Left ventricle myocardium superior (tissue), 1 donor: ENCODE measurements around the gene KIF1A. TPM values are rescaled to one million over a fixed set of nuclear protein-coding genes. Genes with fewer than 3 reads are reported as not detected.
A peak's percentile ranks its signal among the peaks of the same experiment; 100 is the strongest.

Experiments
- ATAC-seq: fragments of 200-7000 bp; cut with Tn5 transposase; one replicate; pipeline ENCODE4 v1.9.1; 2020; ENCODE audit warnings: mild to moderate bottlenecking, moderate library complexity
- DNase-seq: peaks from one replicate; pipeline ENCODE4 v3.0.0-alpha.2; 2020
- intact Hi-C: fragments of 100-400 bp; cut with micrococcal nuclease; formaldehyde crosslinking; loops from one replicate; pipeline ENCODE4 v1.11.0; 2022
- total RNA-seq: library from RNA; stranded (reverse); fragmentation: NEBNext Ultra II Directional; extraction: Animal tissue kit (Norgen Biotek cat#: 25700); gene quantifications from one replicate; pipeline ENCODE4 v1.2.1, GENCODE V29; 2021
- donor health status: DM: no; HTN: yes; CAD: no; lungs with severe emphysema.

Gene KIF1A
- total RNA-seq, 1 donor from 2014 or later: 1.6 TPM

- intact Hi-C loops: no loop called here
- DNase-seq: peak; percentile 17
- ATAC-seq: peak; percentile 45
Observed at GRCh38 chr2:240791821-240792628, 28.0 kb downstream of the KIF1A start.

GRCh38 chr2:240791221-240791800, 28.7 kb downstream of the KIF1A start:
- no peak for ATAC-seq
- DNase-seq: peak; percentile 9
- intact Hi-C loops: no loop called here

GRCh38 chr2:240790370-240791220, 29.4 kb downstream of the KIF1A start:
- DNase-seq: peak; percentile 9
- intact Hi-C loops: no loop called here
- no peak for ATAC-seq

GRCh38 chr2:240789501-240790369, 30.3 kb downstream of the KIF1A start:
- ATAC-seq (no peak), DNase-seq (peak; percentile 19)
- intact Hi-C loops: no loop called here

- ATAC-seq: no peak
Observed at GRCh38 chr2:240789051-240789453, 31.0 kb downstream of the KIF1A start.

GRCh38 chr2:240788482-240788881, 31.5 kb downstream of the KIF1A start:
- no peak for DNase-seq
- ATAC-seq: no peak
- intact Hi-C loops: no loop called here

More at GRCh38 chr2:240789051-240789453, 31.0 kb downstream of the KIF1A start:
- peak; percentile 17 for DNase-seq
- intact Hi-C loops: no loop called here

- intact Hi-C loops: no loop called here
- ATAC-seq (no peak), DNase-seq (peak; percentile 12)
Observed at GRCh38 chr2:240787521-240788472, 32.2 kb downstream of the KIF1A start.

GRCh38 chr2:240786871-240787311, 33.1 kb downstream of the KIF1A start:
- DNase-seq (peak; percentile 20), ATAC-seq (no peak)
- intact Hi-C loops: no loop called here

GRCh38 chr2:240786355-240786841, 33.6 kb downstream of the KIF1A start:
- intact Hi-C loops: no loop called here
- DNase-seq: peak; percentile 15
- ATAC-seq: no peak

GRCh38 chr2:240785424-240786335, 34.3 kb downstream of the KIF1A start:
- intact Hi-C loops: no loop called here
- ATAC-seq: no peak
- DNase-seq: peak; percentile 21

- peak; percentile 28 for DNase-seq
- ATAC-seq: no peak
- intact Hi-C loops: no loop called here
Observed at GRCh38 chr2:240784629-240785423, 35.2 kb downstream of the KIF1A start.

- DNase-seq (peak; percentile 23), ATAC-seq (no peak)
- intact Hi-C loops: no loop called here
Observed at GRCh38 chr2:240783819-240784621, 36.0 kb downstream of the KIF1A start.

- no peak for ATAC-seq
- intact Hi-C loops: no loop called here
- peak; percentile 28 for DNase-seq
Observed at GRCh38 chr2:240782886-240783818, 36.9 kb downstream of the KIF1A start.
